Activated CD4-positive, alpha-beta memory T cell treated with anti-CD3 and anti-CD28 coated beads, Interleukin-2, amount 10 ng/mL, durations not matched to agents 7 days and 5 days (primary cell): ENCODE results near the gene ECE1. TPM values are rescaled to one million over a fixed set of nuclear protein-coding genes. Genes with fewer than 3 reads are reported as not detected.
"Not testable (repeated sequence)": the region's sequence is repeated elsewhere in the genome, so short reads cannot be mapped to it uniquely, and the experiment has no call there.

Source experiments
- CTCF ChIA-PET: fragments of 350-600 bp; sonication (Branson Sonifier 250); formaldehyde crosslinking; loops from one replicate; lab custom pipeline; 2021; ENCODE audit warnings: antibody characterized with exemption, inconsistent platforms; lab: Charles Lee
- POLR2A ChIA-PET: fragments of 350-600 bp; sonication (Branson Sonifier 250); formaldehyde crosslinking; loops from one replicate; lab custom pipeline; 2021; ENCODE audit warnings: antibody characterized with exemption; lab: Charles Lee
- DNase-seq: peaks from one replicate; pipeline ENCODE4 v3.0.0-alpha.2; 2020
- H3K27ac Mint-ChIP-seq: one replicate; pipeline ENCODE4 v1.8.0; 2021; ENCODE audit warnings: mild to moderate bottlenecking, mixed read lengths
- H3K27me3 Mint-ChIP-seq: one replicate; pipeline ENCODE4 v1.8.0; 2021; ENCODE audit warnings: mixed read lengths
- H3K36me3 Mint-ChIP-seq: one replicate; pipeline ENCODE4 v1.8.0; 2021; ENCODE audit warnings: low read depth, mixed read lengths
- H3K4me1 Mint-ChIP-seq: one replicate; pipeline ENCODE4 v1.8.0; 2021; ENCODE audit warnings: mixed read lengths
- H3K4me3 Mint-ChIP-seq: one replicate; pipeline ENCODE4 v1.8.0; 2021; ENCODE audit warnings: mild to moderate bottlenecking, mixed read lengths
- H3K9me3 Mint-ChIP-seq: one replicate; pipeline ENCODE4 v1.8.0; 2021; ENCODE audit warnings: mixed read lengths
- total RNA-seq, 2 experiments: library from RNA; stranded (reverse); gene quantifications; one replicate each; pipeline ENCODE4 v1.2.3, GENCODE V29; 2021

The ECE1 gene
- total RNA-seq, 2 experiments from 2014 or later = 85.3 to 87.9 TPM

- Mint-ChIP-seq H3K36me3 (peaks cover 52% of the 10 kb centered on the region), H3K4me1 (peaks cover 4% of the 10 kb centered on the region), H3K9me3 (no peaks in the 10 kb centered on the region), H3K27me3 (no peaks in the 10 kb centered on the region), H3K27ac (no peak overlapping the region), H3K4me3 (no peak overlapping the region)
- CTCF ChIA-PET = interaction anchor here (0.8 to 1.4 kb wide), 3 partner anchors 7 to 131 kb away, joined by 3 to 4 read pairs (median 4); no protein-coding TSS in a partner anchor
- no peak for DNase-seq
- POLR2A ChIA-PET = no interaction called here
These were observed 52.7 kb downstream of the ECE1 start for GRCh38 chr1:21237446-21238088.

GRCh38 chr1:21236178-21236577 is 54.1 kb downstream of the ECE1 start:
- Mint-ChIP-seq H3K27me3 (no peaks in the 10 kb centered on the region), H3K4me1 (peaks cover 4% of the 10 kb centered on the region), H3K4me3 (no peak overlapping the region), H3K36me3 (peaks cover 43% of the 10 kb centered on the region), H3K27ac (no peak overlapping the region), H3K9me3 (no peaks in the 10 kb centered on the region)
- ChIA-PET POLR2A (no interaction called here), CTCF (interaction anchor here (1.1 to 5.1 kb wide), 2 partner anchors 9 to 132 kb away, joined by 4 to 109 read pairs; no protein-coding TSS in a partner anchor)
- DNase-seq = no peak

GRCh38 chr1:21234779-21235178 is 55.5 kb downstream of the ECE1 start:
- Mint-ChIP-seq H3K9me3 (no peaks in the 10 kb centered on the region), H3K27ac (no peak overlapping the region), H3K4me3 (no peak overlapping the region), H3K36me3 (peaks cover 46% of the 10 kb centered on the region), H3K4me1 (peaks cover 4% of the 10 kb centered on the region), H3K27me3 (no peaks in the 10 kb centered on the region)
- ChIA-PET POLR2A (no interaction called here), CTCF (interaction anchor here (0.9 to 5.1 kb wide), 6 partner anchors 8 to 517 kb away, joined by 3 to 109 read pairs (median 6); no protein-coding TSS in a partner anchor)
- no peak for DNase-seq

GRCh38 chr1:21233490-21233889 is 56.8 kb downstream of the ECE1 start:
- Mint-ChIP-seq H3K4me1 (no peaks in the 10 kb centered on the region), H3K27me3 (no peaks in the 10 kb centered on the region), H3K36me3 (peaks cover 48% of the 10 kb centered on the region), H3K9me3 (no peaks in the 10 kb centered on the region), H3K4me3 (no peak overlapping the region), H3K27ac (no peak overlapping the region)
- DNase-seq = no peak
- CTCF ChIA-PET = interaction anchor here (2.0 to 5.1 kb wide), 5 partner anchors 10 to 135 kb away, joined by 7 to 109 read pairs (median 14); no protein-coding TSS in a partner anchor
- POLR2A ChIA-PET = interaction anchor here (1.1 kb wide), 1 partner anchor 135 kb away, joined by 3 read pairs; no protein-coding TSS in a partner anchor

- Mint-ChIP-seq H3K4me1 (no peaks in the 10 kb centered on the region), H3K27ac (no peak overlapping the region), H3K4me3 (no peak overlapping the region), H3K9me3 (no peaks in the 10 kb centered on the region), H3K27me3 (no peaks in the 10 kb centered on the region), H3K36me3 (peaks cover 51% of the 10 kb centered on the region)
- CTCF ChIA-PET = interaction anchor here (0.8 to 5.1 kb wide), 29 partner anchors 9 to 644 kb away, joined by 3 to 109 read pairs (median 5); no protein-coding TSS in a partner anchor
- POLR2A ChIA-PET = interaction anchor here (0.6 kb wide), 1 partner anchor 136 kb away, joined by 3 read pairs; no protein-coding TSS in a partner anchor
- peak; percentile 34 for DNase-seq
These were observed 58.2 kb downstream of the ECE1 start for GRCh38 chr1:21232044-21232443.

DNA sequence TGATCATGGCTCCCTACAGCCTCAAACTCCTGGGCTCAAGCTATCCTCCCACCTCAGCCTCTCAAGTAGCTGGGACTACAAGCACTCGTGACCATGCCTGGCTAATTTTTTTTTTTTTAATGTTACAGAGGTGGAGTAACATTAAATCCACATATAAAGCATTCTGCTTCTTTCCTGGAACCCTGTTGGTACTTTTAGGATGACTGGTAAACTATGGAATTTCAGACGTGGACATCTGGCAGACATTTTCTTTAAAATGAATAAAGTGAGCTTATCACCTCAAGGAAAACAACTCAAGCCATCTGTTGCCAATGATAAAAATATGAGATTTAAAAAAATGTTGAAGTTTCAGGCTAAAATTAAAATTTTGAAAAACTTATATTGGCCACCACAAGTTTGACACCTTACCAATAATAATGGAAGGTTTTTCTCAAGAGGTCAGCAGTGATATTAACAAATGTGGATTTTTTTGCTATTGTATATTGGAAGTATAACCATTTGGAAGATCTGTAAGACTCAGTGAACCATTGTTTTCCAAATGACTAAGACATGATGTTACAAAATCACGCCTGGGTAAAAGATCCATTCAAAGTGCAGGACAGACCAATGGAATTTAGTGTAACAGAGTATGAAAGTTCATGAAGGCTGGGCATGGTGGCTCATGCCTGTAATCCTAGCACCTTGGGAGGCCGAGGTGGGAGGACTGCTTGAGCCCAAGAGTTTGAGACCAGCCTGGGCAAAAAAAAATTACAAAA is 60.8 kb downstream of the ECE1 start:
- Mint-ChIP-seq H3K9me3 (no peaks in the 10 kb centered on the region), H3K27ac (no peak overlapping the region), H3K4me3 (no peak overlapping the region), H3K4me1 (no peaks in the 10 kb centered on the region), H3K27me3 (no peaks in the 10 kb centered on the region), H3K36me3 (peaks cover 53% of the 10 kb centered on the region)
- DNase-seq = no peak
- CTCF ChIA-PET = interaction anchor here (0.8 to 2.0 kb wide), 2 partner anchors 11 to 139 kb away, joined by 3 to 6 read pairs; no protein-coding TSS in a partner anchor
- POLR2A ChIA-PET = no interaction called here

DNA sequence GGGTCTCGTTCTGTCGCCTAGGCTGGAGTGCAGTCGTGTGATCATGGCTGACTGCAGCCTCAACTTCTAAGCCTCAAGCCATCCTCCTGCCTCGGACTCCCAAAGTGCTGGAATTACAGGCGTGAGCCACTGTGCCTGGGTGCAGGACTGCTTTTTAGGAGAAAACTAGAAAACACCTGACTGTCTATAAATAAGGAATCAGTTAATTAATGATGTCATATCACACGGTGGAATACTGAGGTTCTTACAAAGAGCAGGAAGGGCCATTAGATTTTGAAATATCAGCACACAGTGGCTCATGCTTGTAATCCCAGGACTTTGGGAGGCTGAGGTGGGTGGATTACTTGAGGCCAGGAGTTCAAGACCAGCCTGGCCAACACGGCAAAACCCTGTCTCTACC is 62.0 kb downstream of the ECE1 start:
- CTCF ChIA-PET = interaction anchor here (0.7 kb wide), 1 partner anchor 262 kb away, joined by 3 read pairs; no protein-coding TSS in a partner anchor
- POLR2A ChIA-PET = not testable (repeated sequence)

GRCh38 chr1:21225065-21225464 is 65.2 kb downstream of the ECE1 start:
- Mint-ChIP-seq H3K4me3 (no peak overlapping the region), H3K36me3 (peaks cover 59% of the 10 kb centered on the region), H3K4me1 (no peaks in the 10 kb centered on the region), H3K9me3 (no peaks in the 10 kb centered on the region), H3K27ac (no peak overlapping the region), H3K27me3 (no peaks in the 10 kb centered on the region)
- no peak for DNase-seq
- POLR2A ChIA-PET = no interaction called here
- CTCF ChIA-PET = no interaction called here

More for the DNA sequence above, 62.0 kb downstream of the ECE1 start:
- not testable (repeated sequence) for H3K4me1 Mint-ChIP-seq, H3K27me3 Mint-ChIP-seq, H3K9me3 Mint-ChIP-seq, DNase-seq, H3K27ac Mint-ChIP-seq, H3K4me3 Mint-ChIP-seq
- peaks cover 53% of the 10 kb centered on the region for H3K36me3 Mint-ChIP-seq

GRCh38 chr1:21220815-21221214 is 69.4 kb downstream of the ECE1 start:
- Mint-ChIP-seq H3K4me3 (no peak overlapping the region), H3K4me1 (no peaks in the 10 kb centered on the region), H3K27me3 (no peaks in the 10 kb centered on the region), H3K27ac (no peak overlapping the region), H3K36me3 (peaks cover 42% of the 10 kb centered on the region), H3K9me3 (no peaks in the 10 kb centered on the region)
- POLR2A ChIA-PET = no interaction called here
- DNase-seq = no peak
- CTCF ChIA-PET = interaction anchor here (1.2 to 1.5 kb wide), 2 partner anchors 14 to 148 kb away, joined by 3 to 6 read pairs; no protein-coding TSS in a partner anchor

GRCh38 chr1:21219674-21220073 is 70.6 kb downstream of the ECE1 start:
- no peak for DNase-seq

DNA sequence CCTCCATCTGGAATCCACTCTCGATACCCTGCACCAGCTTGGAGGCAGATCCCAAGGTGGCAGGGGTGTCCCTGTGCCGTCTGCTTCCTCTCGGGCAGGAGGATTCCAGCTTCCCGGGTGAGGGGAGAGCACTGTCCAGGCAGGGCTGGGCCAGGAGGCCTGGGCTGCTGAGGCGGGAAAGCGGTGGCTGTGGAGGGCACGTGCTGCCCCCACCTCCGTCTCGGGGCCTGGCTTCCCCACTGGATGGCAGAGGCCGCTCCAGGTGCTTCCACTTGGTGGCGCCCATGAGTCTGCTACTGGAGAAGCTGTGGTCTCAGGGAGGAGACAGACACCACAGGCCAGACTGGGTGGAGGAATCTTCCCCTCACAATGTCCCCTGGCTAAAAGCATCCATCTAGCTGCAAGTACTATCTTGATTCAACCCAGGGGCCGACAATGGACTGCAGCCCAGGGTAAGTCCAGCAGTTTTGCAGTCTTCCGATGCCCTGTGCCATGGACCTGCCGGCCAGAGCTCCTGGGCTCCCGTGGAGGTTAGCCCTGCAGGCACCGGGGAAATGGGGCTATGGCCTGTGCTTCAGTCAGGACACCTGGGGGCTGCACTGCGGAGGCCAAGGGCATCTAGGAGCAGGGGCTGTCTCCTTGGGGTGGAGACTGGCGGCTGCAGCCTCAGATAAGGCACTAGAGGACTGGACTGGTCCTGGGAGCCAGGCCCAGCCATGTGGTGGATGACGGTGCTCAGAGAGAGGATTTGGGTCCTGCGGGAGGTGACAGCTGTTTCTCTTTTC is 72.3 kb downstream of the ECE1 start:
- peak; percentile 59 for DNase-seq
- Mint-ChIP-seq H3K4me3 (no peak overlapping the region), H3K27ac (no peak overlapping the region), H3K27me3 (no peaks in the 10 kb centered on the region), H3K36me3 (peaks cover 22% of the 10 kb centered on the region), H3K9me3 (no peaks in the 10 kb centered on the region), H3K4me1 (no peaks in the 10 kb centered on the region)
- ChIA-PET CTCF (interaction anchor here (0.6 to 3.6 kb wide), 16 partner anchors 9 to 521 kb away, joined by 3 to 35 read pairs (median 4); no protein-coding TSS in a partner anchor), POLR2A (interaction anchor here (1.3 kb wide), 1 partner anchor 77 kb away, joined by 5 read pairs; no protein-coding TSS in a partner anchor)

More at GRCh38 chr1:21219674-21220073, 70.6 kb downstream of the ECE1 start:
- Mint-ChIP-seq H3K9me3 (no peaks in the 10 kb centered on the region), H3K4me3 (no peak overlapping the region), H3K27ac (no peak overlapping the region), H3K36me3 (peaks cover 32% of the 10 kb centered on the region), H3K27me3 (no peaks in the 10 kb centered on the region), H3K4me1 (no peaks in the 10 kb centered on the region)
- ChIA-PET CTCF (no interaction called here), POLR2A (no interaction called here)
